Astrocyte (in vitro differentiated cells and primary cell): ENCODE results near the gene NCLN. TPM values are rescaled to one million over a fixed set of nuclear protein-coding genes. Genes with fewer than 3 reads are reported as not detected.

Experiments used
- DNase-seq: peaks from one replicate; pipeline ENCODE4 v3.0.0-alpha.2; 2010; ENCODE audit warnings: low read depth
- FAIRE-seq: peaks from 2 replicates; lab custom pipeline; 2011; peaks lifted over from hg19 to GRCh38; lab: Jason Lieb, UNC
- H2AFZ ChIP-seq: 2 replicates; pipeline ENCODE4 v1.6.0; 2012; ENCODE audit warnings: low read depth, low read length, inconsistent platforms
- H3K27ac ChIP-seq: 2 replicates; pipeline ENCODE4 v1.5.1; 2011; ENCODE audit warnings: low read depth, low read length, inconsistent platforms
- H3K27me3 ChIP-seq: 2 replicates; pipeline ENCODE4 v1.6.0; 2011; ENCODE audit warnings: low read length, inconsistent platforms; ENCODE audit not compliant: insufficient read depth
- H3K36me3 ChIP-seq: 2 replicates; pipeline ENCODE4 v1.5.1; 2011; ENCODE audit warnings: low read length, inconsistent platforms; ENCODE audit not compliant: insufficient read depth
- H3K4me1 ChIP-seq: 2 replicates; pipeline ENCODE4 v1.5.1; 2011; ENCODE audit warnings: low read length, inconsistent platforms; ENCODE audit not compliant: insufficient read depth
- H3K4me2 ChIP-seq: 2 replicates; pipeline ENCODE4 v1.6.0; 2012; ENCODE audit warnings: low read length, inconsistent platforms
- H3K4me3 ChIP-seq: 2 replicates; pipeline ENCODE4 v1.5.1; 2011; ENCODE audit warnings: low read depth, mild to moderate bottlenecking, low read length, inconsistent platforms; ENCODE audit not compliant: insufficient read depth
- H3K79me2 ChIP-seq: 2 replicates; pipeline ENCODE4 v1.6.0; 2012; ENCODE audit warnings: mild to moderate bottlenecking, low read length, inconsistent platforms; ENCODE audit not compliant: insufficient read depth
- H3K9ac ChIP-seq: 2 replicates; pipeline ENCODE4 v1.6.0; 2012; ENCODE audit warnings: mild to moderate bottlenecking, low read length, inconsistent platforms
- H3K9me3 ChIP-seq: 2 replicates; pipeline ENCODE4 v1.5.1; 2012; ENCODE audit warnings: low read depth, mild to moderate bottlenecking, low read length, inconsistent platforms; ENCODE audit not compliant: insufficient read depth
- H4K20me1 ChIP-seq: 2 replicates; pipeline ENCODE4 v1.6.0; 2012; ENCODE audit warnings: low read length, inconsistent platforms; ENCODE audit not compliant: insufficient read depth
- H3K27ac Mint-ChIP-seq: one replicate; pipeline ENCODE4 v1.8.0; 2021; ENCODE audit warnings: mild to moderate bottlenecking, mixed read lengths; ENCODE audit not compliant: unreplicated experiment
- H3K27me3 Mint-ChIP-seq: one replicate; pipeline ENCODE4 v1.8.0; 2021; ENCODE audit warnings: low read depth, mixed read lengths; ENCODE audit not compliant: unreplicated experiment
- H3K36me3 Mint-ChIP-seq: one replicate; pipeline ENCODE4 v1.8.0; 2021; ENCODE audit warnings: low read depth, mixed read lengths; ENCODE audit not compliant: unreplicated experiment
- H3K4me1 Mint-ChIP-seq: one replicate; pipeline ENCODE4 v1.8.0; 2021; ENCODE audit warnings: low read depth, mixed read lengths; ENCODE audit not compliant: unreplicated experiment
- H3K4me3 Mint-ChIP-seq: one replicate; pipeline ENCODE4 v1.8.0; 2021; ENCODE audit warnings: mild to moderate bottlenecking, moderate library complexity, mixed read lengths; ENCODE audit not compliant: unreplicated experiment
- H3K9me3 Mint-ChIP-seq: one replicate; pipeline ENCODE4 v1.8.0; 2021; ENCODE audit warnings: mild to moderate bottlenecking, mixed read lengths; ENCODE audit not compliant: unreplicated experiment
- CTCF ChIP-seq: IDR thresholded peaks from 2 replicates; pipeline ENCODE4 v1.5.1; 2011; ENCODE audit warnings: low read depth, mild to moderate bottlenecking, inconsistent platforms, low read length, moderate library complexity; ENCODE audit not compliant: insufficient read depth
- EZH2 ChIP-seq: IDR thresholded peaks from 2 replicates; pipeline ENCODE4 v1.6.1; 2012; ENCODE audit warnings: mild to moderate bottlenecking, low read length, inconsistent platforms; ENCODE audit not compliant: insufficient read depth
- total RNA-seq: library from RNA; stranded (reverse); gene quantifications from 2 replicates; pipeline ENCODE4 v1.2.1, GENCODE V29; 2021

NCLN gene
- total RNA-seq, 1 donor from 2014 or later = 95.8 TPM

GRCh38 chr19:3178973-3179738 lies 6.6 kb upstream of the NCLN start:
- H3K4me3 Mint-ChIP-seq = no peak overlapping the region
- FAIRE-seq (no peak), DNase-seq (no peak)
- Histone ChIP-seq H3K79me2 (no peaks in the 10 kb centered on the region), H3K36me3 (no peaks in the 10 kb centered on the region), H4K20me1 (no peaks in the 10 kb centered on the region), H3K27ac (no peak overlapping the region), H3K4me2 (no peak overlapping the region), H3K4me3 (no peak overlapping the region), H3K27me3 (no peaks in the 10 kb centered on the region), H2AFZ (no peak overlapping the region), H3K9me3 (no peaks in the 10 kb centered on the region), H3K9ac (no peak overlapping the region), H3K4me1 (peaks cover 9% of the 10 kb centered on the region)
- no peaks in the 10 kb centered on the region for H3K36me3 Mint-ChIP-seq
- no peaks in the 10 kb centered on the region for H3K4me1 Mint-ChIP-seq
- H3K27me3 Mint-ChIP-seq = no peaks in the 10 kb centered on the region
- TF ChIP-seq CTCF = no peak
- TF ChIP-seq EZH2 = no peak
- H3K27ac Mint-ChIP-seq = no peak overlapping the region
- H3K9me3 Mint-ChIP-seq = no peaks in the 10 kb centered on the region

GRCh38 chr19:3179739-3180293 lies 5.9 kb upstream of the NCLN start:
- H3K27ac ChIP-seq = no peak overlapping the region
- H3K4me3 Mint-ChIP-seq = no peak overlapping the region
- no peak overlapping the region for H2AFZ ChIP-seq
- no peak overlapping the region for H3K9ac ChIP-seq
- H3K27ac Mint-ChIP-seq = no peak overlapping the region
- FAIRE-seq (no peak), DNase-seq (no peak)
- H3K36me3 Mint-ChIP-seq = no peaks in the 10 kb centered on the region
- no peak overlapping the region for H3K4me2 ChIP-seq
- H3K27me3 ChIP-seq = no peaks in the 10 kb centered on the region
- no peaks in the 10 kb centered on the region for H3K9me3 Mint-ChIP-seq
- H3K27me3 Mint-ChIP-seq = no peaks in the 10 kb centered on the region
- TF ChIP-seq CTCF = no peak
- no peak for TF ChIP-seq EZH2
- H3K79me2 ChIP-seq = no peaks in the 10 kb centered on the region
- no peaks in the 10 kb centered on the region for H3K4me1 Mint-ChIP-seq
- peaks cover 9% of the 10 kb centered on the region for H3K4me1 ChIP-seq
- no peaks in the 10 kb centered on the region for H4K20me1 ChIP-seq
- H3K36me3 ChIP-seq = no peaks in the 10 kb centered on the region
- no peaks in the 10 kb centered on the region for H3K9me3 ChIP-seq
- H3K4me3 ChIP-seq = no peak overlapping the region
